IPS-15b (cell line): ENCODE data around the gene CRYBG3.
"Not testable (repeated sequence)": the region's sequence is repeated elsewhere in the genome, so short reads cannot be mapped to it uniquely, and the experiment has no call there.

ENCODE experiments used
- H3K27me3 ChIP-seq: one replicate; pipeline ENCODE4 v1.6.1; 2013; ENCODE audit warnings: low read length; ENCODE audit not compliant: control insufficient read depth, insufficient read depth
- H3K36me3 ChIP-seq: one replicate; pipeline ENCODE4 v1.6.1; 2013; ENCODE audit warnings: low read length; ENCODE audit not compliant: control insufficient read depth, insufficient read depth
- H3K4me1 ChIP-seq: one replicate; pipeline ENCODE4 v1.6.1; 2013; ENCODE audit warnings: mild to moderate bottlenecking, low read length; ENCODE audit not compliant: control insufficient read depth, insufficient read depth
- H3K4me3 ChIP-seq: one replicate; pipeline ENCODE4 v1.5.1; 2013; ENCODE audit warnings: low read depth, low read length
- H3K9ac ChIP-seq: one replicate; pipeline ENCODE4 v1.6.1; 2013; ENCODE audit warnings: low read depth, mild to moderate bottlenecking, low read length
- H3K9me3 ChIP-seq: one replicate; pipeline ENCODE4 v1.6.1; 2013; ENCODE audit warnings: mild to moderate bottlenecking, low read length; ENCODE audit not compliant: control insufficient read depth, insufficient read depth

Gene CRYBG3

GRCh38 chr3:97901313-97902248, 79.8 kb downstream of the CRYBG3 start:
- H3K4me1 ChIP-seq: peaks cover 2% of the 10 kb centered on the region
- no peaks in the 10 kb centered on the region for H3K36me3 ChIP-seq
- H3K9me3 ChIP-seq: no peaks in the 10 kb centered on the region
- H3K4me3 ChIP-seq: no peak overlapping the region
- no peak overlapping the region for H3K9ac ChIP-seq
- H3K27me3 ChIP-seq: no peaks in the 10 kb centered on the region

- H3K9me3 ChIP-seq, H3K27me3 ChIP-seq, H3K4me3 ChIP-seq, H3K36me3 ChIP-seq, H3K9ac ChIP-seq, H3K4me1 ChIP-seq: not testable (repeated sequence)
These were observed 88.0 kb downstream of the CRYBG3 start for GRCh38 chr3:97909830-97910229.

- H3K4me3 ChIP-seq: peak overlapping the region; percentile 30
These were observed 88.5 kb downstream of the CRYBG3 start for GRCh38 chr3:97910236-97910831.

GRCh38 chr3:97910931-97911351, 89.1 kb downstream of the CRYBG3 start:
- H3K9ac ChIP-seq: no peak overlapping the region
- H3K36me3 ChIP-seq: no peaks in the 10 kb centered on the region
- H3K4me1 ChIP-seq: no peaks in the 10 kb centered on the region
- H3K9me3 ChIP-seq: no peaks in the 10 kb centered on the region
- H3K27me3 ChIP-seq: no peaks in the 10 kb centered on the region
- H3K4me3 ChIP-seq: no peak overlapping the region

More at GRCh38 chr3:97910236-97910831, 88.5 kb downstream of the CRYBG3 start:
- not testable (repeated sequence) for H3K27me3 ChIP-seq, H3K4me1 ChIP-seq, H3K36me3 ChIP-seq, H3K9ac ChIP-seq, H3K9me3 ChIP-seq

- no peaks in the 10 kb centered on the region for H3K9me3 ChIP-seq
- H3K9ac ChIP-seq: no peak overlapping the region
- H3K36me3 ChIP-seq: no peaks in the 10 kb centered on the region
- H3K4me1 ChIP-seq: no peaks in the 10 kb centered on the region
- H3K27me3 ChIP-seq: no peaks in the 10 kb centered on the region
- no peak overlapping the region for H3K4me3 ChIP-seq
These were observed 89.6 kb downstream of the CRYBG3 start for GRCh38 chr3:97911459-97911858.

- no peak overlapping the region for H3K4me3 ChIP-seq
- no peak overlapping the region for H3K9ac ChIP-seq
- no peaks in the 10 kb centered on the region for H3K27me3 ChIP-seq
- H3K9me3 ChIP-seq: no peaks in the 10 kb centered on the region
- H3K36me3 ChIP-seq: no peaks in the 10 kb centered on the region
- H3K4me1 ChIP-seq: no peaks in the 10 kb centered on the region
These were observed 92.6 kb downstream of the CRYBG3 start for GRCh38 chr3:97914388-97914787.

- H3K27me3 ChIP-seq: no peaks in the 10 kb centered on the region
- H3K36me3 ChIP-seq: no peaks in the 10 kb centered on the region
- H3K9me3 ChIP-seq: no peaks in the 10 kb centered on the region
- H3K9ac ChIP-seq: no peak overlapping the region
- no peak overlapping the region for H3K4me3 ChIP-seq
- H3K4me1 ChIP-seq: no peaks in the 10 kb centered on the region
These were observed 94.8 kb downstream of the CRYBG3 start for GRCh38 chr3:97916576-97916975.

GRCh38 chr3:97917813-97918536, 96.2 kb downstream of the CRYBG3 start:
- no peaks in the 10 kb centered on the region for H3K9me3 ChIP-seq
- no peaks in the 10 kb centered on the region for H3K27me3 ChIP-seq
- no peaks in the 10 kb centered on the region for H3K4me1 ChIP-seq
- no peak overlapping the region for H3K9ac ChIP-seq
- H3K36me3 ChIP-seq: no peaks in the 10 kb centered on the region
- no peak overlapping the region for H3K4me3 ChIP-seq

GRCh38 chr3:97927704-97928103, 105.9 kb downstream of the CRYBG3 start:
- H3K4me3 ChIP-seq: no peak overlapping the region
- H3K9me3 ChIP-seq: no peaks in the 10 kb centered on the region
- H3K27me3 ChIP-seq: no peaks in the 10 kb centered on the region
- H3K4me1 ChIP-seq: no peaks in the 10 kb centered on the region
- H3K9ac ChIP-seq: no peak overlapping the region
- H3K36me3 ChIP-seq: no peaks in the 10 kb centered on the region

- no peaks in the 10 kb centered on the region for H3K27me3 ChIP-seq
- no peaks in the 10 kb centered on the region for H3K36me3 ChIP-seq
- no peak overlapping the region for H3K9ac ChIP-seq
- H3K4me3 ChIP-seq: no peak overlapping the region
- no peaks in the 10 kb centered on the region for H3K4me1 ChIP-seq
- no peaks in the 10 kb centered on the region for H3K9me3 ChIP-seq
These were observed 107.2 kb downstream of the CRYBG3 start for GRCh38 chr3:97928986-97929385.

GRCh38 chr3:97930018-97930417, 108.2 kb downstream of the CRYBG3 start:
- no peaks in the 10 kb centered on the region for H3K4me1 ChIP-seq
- no peaks in the 10 kb centered on the region for H3K9me3 ChIP-seq
- no peak overlapping the region for H3K4me3 ChIP-seq
- H3K27me3 ChIP-seq: no peaks in the 10 kb centered on the region
- no peaks in the 10 kb centered on the region for H3K36me3 ChIP-seq
- no peak overlapping the region for H3K9ac ChIP-seq
